Body of pancreas (tissue), 4 donors: ENCODE data around the gene ERCC4.
A peak's percentile ranks its signal among the peaks of the same experiment; 100 is the strongest.

Experiments used
- POLR2A ChIP-seq, 3 donors: fragments of 450-650 bp; IDR thresholded peaks; one replicate each; pipeline ENCODE4 v1.6.1; 2016; ENCODE audit warnings: antibody characterized with exemption in 3 of 3, mild to moderate bottlenecking in 2 of 3
- TF ChIP-seq, protein P1 (sequence below), 7 experiments: fragments of 450-650 bp in 4 of 7; fragments of 200-600 bp in 3 of 7; sonication (generic) in 3 of 7; IDR thresholded peaks; one replicate each; pipeline ENCODE4 v1.5.1; 2016 to 2019; ENCODE audit warnings: antibody characterized with exemption in 7 of 7

DNA sequence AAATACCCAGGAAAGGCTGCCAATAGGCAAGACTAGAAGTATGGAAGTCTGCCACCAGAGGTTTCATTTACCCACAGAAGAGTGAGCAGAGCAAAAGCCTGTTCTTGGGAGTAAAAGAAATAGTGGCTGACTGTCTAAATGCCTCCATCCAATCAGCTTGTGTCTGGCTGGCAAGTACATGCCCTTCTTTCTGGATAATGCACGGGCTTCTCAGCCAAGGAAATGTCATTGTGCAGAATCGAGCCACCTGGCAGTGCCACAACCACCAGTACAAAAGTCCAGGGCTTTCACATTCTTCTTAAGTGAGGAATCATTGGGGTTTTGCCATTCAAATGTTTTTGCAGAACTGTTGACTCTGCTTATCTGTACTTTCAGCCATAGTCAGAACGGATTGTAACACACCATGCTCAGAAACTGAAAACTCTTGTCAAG, 10.1 kb upstream of the ERCC4 start:
- TF ChIP-seq, protein P1, sequence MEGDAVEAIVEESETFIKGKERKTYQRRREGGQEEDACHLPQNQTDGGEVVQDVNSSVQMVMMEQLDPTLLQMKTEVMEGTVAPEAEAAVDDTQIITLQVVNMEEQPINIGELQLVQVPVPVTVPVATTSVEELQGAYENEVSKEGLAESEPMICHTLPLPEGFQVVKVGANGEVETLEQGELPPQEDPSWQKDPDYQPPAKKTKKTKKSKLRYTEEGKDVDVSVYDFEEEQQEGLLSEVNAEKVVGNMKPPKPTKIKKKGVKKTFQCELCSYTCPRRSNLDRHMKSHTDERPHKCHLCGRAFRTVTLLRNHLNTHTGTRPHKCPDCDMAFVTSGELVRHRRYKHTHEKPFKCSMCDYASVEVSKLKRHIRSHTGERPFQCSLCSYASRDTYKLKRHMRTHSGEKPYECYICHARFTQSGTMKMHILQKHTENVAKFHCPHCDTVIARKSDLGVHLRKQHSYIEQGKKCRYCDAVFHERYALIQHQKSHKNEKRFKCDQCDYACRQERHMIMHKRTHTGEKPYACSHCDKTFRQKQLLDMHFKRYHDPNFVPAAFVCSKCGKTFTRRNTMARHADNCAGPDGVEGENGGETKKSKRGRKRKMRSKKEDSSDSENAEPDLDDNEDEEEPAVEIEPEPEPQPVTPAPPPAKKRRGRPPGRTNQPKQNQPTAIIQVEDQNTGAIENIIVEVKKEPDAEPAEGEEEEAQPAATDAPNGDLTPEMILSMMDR (IDR thresholded peaks at IDR 0.05) = peak in 4 of 7 experiments; percentile 53 to 65 (median 64)
- TF ChIP-seq POLR2A (IDR thresholded peaks at IDR 0.05) = peak in 2 of 3 donors; percentile 32 to 44
